HG02678 (cell line): ENCODE measurements around the gene AP5Z1.

Experiments
- ATAC-seq: cut with Tn5 transposase; IDR thresholded peaks from one replicate; pipeline ENCODE4 v1.9.1; 2021; ENCODE audit warnings: mild to moderate bottlenecking, moderate library complexity; ENCODE audit not compliant: unreplicated experiment

AP5Z1 gene

DNA sequence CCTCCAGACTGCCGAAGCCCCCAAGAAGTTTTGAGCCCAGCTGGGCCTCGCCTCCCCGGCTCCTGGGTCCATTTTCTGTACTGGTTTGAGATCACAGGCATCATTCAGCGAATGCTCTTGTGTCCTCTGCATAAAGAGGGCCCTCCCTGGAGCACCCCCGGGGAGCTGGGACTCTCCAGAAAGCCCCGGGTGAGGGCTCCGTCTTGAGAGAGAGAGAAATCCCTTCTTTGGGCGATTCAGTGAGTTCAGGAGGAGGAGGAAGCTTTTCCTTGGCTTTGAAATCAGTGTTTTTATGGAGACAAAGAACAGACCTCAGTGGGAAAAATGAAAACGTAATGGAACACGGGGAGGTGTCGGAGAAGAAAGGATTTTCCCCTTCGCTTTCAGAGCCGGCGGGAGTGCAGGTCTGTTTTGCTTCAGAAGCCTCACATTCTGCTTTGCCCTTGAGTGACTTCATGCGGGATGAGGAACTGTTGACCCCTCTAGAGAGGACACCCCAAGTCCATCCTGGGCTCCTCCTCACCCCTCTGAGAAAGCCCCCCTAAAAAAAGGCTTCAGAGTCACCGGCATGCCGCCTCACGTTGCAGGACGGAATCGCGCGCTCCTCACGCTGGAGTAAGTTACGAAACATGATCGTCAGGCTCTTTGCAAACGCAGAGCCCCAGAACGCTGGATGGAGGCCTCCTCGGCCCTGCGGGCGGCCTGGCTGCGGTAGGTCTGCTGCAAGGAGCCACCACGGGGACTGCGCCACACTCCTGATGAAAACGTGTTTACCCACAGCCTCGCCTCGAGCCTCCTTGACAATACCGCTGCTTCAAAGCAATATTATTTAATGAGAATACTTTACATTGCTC, 8.5 kb upstream of the AP5Z1 start:
- ATAC-seq, result no peak

- ATAC-seq, result no peak
These were observed 6.5 kb upstream of the AP5Z1 start for GRCh38 chr7:4768597-4769569.

- no peak for ATAC-seq
These were observed 5.7 kb upstream of the AP5Z1 start for GRCh38 chr7:4769761-4770160.

DNA sequence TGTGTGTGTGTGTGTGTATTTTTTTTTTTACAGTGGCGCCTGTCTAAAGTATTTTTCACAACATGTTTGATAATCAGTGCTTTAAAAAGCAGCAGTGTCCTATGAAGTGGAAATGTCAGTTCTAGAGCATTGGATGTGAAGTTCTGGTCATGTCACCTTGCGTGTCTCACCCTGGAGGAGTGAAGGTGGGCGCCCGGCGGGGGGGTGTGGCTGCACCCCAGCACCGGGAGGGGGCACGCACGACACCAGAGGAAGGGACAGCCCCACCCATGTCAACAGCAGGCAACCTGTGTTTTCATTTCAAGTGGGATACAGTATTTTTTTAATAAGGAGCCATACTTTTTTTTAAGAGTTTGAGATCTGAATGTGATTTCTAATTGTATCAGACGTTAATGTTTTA, 4.5 kb upstream of the AP5Z1 start:
- no peak for ATAC-seq

DNA sequence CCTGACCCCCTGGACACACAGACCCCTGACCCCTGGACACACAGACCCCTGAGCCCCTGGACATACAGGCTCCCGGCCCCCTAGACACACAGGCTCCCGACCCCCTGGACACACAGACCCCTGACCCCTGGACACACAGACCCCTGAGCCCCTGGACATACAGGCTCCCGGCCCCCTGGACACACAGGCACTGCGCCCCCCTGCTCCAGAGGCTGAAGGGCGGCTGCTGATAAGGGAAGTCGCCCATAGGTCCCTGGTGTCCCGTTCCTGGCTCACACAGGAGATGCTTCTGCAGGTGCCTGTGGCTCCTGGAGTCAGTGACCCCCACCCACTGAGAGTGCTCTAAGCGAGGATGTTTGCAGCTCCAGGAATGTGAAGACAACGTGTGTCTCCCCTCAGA, 3.7 kb upstream of the AP5Z1 start:
- ATAC-seq, result no peak

- no peak for ATAC-seq
These were observed 3.1 kb upstream of the AP5Z1 start for GRCh38 chr7:4772306-4772705.

DNA sequence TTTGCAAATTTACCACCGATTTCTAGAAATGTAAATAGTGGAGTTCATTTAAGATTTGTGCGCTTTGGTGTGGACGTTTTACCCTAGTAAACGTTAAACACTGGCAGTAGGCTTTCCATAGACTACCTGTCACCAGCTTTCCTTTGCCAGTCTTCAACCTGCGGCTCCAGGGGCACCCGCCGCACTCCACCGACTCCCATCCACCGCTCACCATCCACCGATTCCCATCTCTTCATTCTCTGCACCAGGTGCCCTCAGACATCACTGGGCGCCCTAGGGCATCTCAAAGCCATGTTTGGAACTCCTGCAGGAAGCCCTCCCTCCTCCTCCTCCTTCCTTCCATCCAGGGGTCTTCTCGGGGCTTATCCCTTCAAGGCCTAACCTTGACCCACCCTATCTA, 1.4 kb upstream of the AP5Z1 start:
- ATAC-seq, result no peak

- peak; percentile 24 for ATAC-seq
These were observed 669 bp upstream of the AP5Z1 start for GRCh38 chr7:4774658-4775249.

GRCh38 chr7:4775848-4776623, 613 bp downstream of the AP5Z1 start:
- ATAC-seq, result peak; percentile 3

GRCh38 chr7:4779118-4779517, 3.7 kb downstream of the AP5Z1 start:
- no peak for ATAC-seq

GRCh38 chr7:4781366-4782069, 6.1 kb downstream of the AP5Z1 start:
- no peak for ATAC-seq

GRCh38 chr7:4782333-4783291, 7.2 kb downstream of the AP5Z1 start:
- ATAC-seq, result no peak

DNA sequence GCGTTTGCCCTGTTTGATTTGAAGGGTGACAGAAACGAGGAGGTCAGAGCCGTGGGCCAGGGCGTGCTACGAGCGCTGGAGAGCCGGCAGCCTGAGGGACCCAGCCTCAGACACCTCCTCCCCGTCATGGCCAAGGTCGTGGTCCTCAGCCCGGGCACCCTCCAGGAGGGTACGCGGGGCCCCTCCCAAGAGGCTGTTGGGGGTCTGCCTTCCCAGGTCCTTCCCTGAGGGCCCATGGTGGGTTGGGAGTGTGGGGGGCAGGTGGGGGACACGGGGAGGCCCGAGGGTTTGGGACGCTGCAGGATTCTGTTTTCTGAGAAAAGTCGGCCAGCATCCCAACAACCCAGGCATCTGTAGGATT, 7.8 kb downstream of the AP5Z1 start:
- no peak for ATAC-seq

DNA sequence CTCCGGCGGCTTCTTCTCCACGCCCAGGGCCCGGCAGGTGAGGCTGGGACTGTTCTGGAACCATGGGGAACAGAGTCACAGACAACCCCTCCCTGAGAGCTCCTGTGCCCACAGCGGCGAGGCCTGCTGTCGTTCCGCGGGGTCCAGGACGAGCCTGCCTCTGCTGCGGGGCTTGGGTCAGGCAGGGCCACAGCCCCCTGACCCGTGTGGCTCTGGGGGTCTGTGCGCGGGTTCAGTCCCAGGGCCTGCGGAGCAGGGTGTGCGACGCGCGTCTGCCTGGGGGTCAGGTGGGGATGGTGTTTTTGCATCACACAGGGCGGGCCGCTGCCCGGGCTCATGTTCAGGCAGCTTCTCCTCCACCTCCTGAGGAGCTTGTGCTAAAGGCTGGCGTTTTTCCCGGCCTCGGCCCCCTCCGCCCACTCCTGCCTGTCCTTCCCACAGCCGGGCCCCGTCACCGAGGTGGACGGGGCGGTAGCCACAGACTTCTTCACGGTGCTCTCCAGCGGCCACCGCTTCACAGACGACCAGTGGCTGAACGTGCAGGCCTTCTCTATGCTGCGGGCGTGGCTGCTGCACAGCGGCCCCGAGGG, 8.4 kb downstream of the AP5Z1 start:
- ATAC-seq, result no peak

DNA sequence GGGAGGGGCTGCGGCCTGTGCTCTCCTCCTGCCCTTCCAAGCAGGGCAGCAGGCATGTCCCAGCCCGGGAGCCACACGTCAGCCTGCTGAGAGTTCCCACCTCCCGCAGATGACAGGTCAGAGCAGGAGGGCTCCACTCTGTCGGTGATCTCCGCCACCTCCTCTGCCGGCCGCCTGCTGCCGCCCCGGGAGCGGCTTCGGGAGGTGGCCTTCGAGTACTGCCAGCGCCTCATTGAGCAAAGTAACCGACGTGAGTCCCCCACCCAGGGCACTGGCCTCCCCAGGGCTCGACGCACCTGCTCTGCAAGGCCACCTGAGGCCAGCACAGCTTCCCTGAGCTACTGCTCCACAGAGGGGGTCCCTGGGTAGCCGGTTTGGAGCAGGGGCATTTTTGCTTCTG, 9.4 kb downstream of the AP5Z1 start:
- no peak for ATAC-seq

DNA sequence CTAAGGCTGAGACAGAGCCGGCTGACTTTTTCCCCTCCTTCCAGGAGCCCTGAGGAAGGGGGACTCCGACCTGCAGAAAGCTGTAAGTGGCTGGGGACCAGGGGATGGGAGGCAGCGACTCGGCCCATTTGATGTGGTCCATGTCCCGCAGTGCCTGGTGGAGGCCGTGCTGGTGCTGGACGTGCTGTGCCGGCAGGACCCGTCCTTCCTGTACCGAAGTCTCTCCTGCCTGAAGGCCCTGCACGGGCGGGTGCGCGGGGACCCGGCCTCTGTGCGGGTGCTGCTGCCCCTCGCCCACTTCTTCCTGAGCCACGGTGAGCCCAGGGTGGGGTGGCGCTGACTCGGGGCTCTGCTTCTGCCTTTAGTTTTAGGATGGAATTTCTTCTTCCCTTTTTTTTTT, 9.9 kb downstream of the AP5Z1 start:
- ATAC-seq, result no peak

DNA sequence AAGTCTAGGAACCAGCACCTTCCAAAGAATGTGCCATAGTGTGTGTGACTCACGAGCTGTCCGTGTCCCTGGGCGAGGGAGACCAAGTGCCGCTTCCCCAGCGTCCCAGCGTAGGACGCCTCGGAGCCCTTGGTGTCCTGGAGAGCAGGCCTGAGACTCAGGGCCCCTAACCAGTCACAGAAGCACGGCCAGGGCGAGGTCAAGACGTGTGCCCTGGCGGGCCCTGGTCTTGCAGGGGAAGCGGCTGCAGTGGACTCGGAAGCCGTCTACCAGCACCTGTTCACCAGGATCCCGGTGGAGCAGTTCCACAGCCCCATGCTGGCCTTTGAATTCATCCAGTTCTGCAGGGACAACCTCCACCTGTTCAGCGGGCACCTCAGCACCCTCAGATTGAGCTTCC, 10.6 kb downstream of the AP5Z1 start:
- no peak for ATAC-seq

DNA sequence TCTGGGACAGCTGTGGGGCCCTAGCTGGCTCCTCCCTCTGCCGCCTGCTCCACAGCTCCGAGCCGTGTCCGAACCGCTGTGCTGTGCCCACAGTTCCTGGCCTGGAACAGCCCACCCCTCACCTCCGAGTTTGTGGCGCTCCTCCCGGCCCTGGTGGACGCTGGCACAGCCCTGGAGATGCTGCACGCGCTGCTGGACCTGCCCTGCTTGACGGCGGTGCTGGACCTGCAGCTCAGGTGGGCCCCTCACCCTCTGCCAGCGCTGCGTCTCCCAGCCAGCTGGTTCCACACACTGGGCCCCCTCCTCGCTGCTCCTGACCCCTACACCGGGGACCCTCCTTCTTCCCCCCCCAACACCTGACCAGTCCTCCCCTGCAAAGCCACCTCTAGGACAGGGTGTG, 12.1 kb downstream of the AP5Z1 start:
- ATAC-seq, result no peak
